CMK (cell line): ENCODE results near the gene KLF7.

Experiments
- DNase-seq: peaks from one replicate; pipeline ENCODE4 v3.0.0-alpha.2; 2010; ENCODE audit warnings: low read depth

KLF7 gene

GRCh38 chr2:207091928-207092327 is 73.8 kb downstream of the KLF7 start:
- no peak for DNase-seq

GRCh38 chr2:207091176-207091575 is 74.6 kb downstream of the KLF7 start:
- peak; percentile 9 for DNase-seq

GRCh38 chr2:207090389-207090788 is 75.4 kb downstream of the KLF7 start:
- DNase-seq = no peak

- no peak for DNase-seq
Measured at GRCh38 chr2:207088839-207089238, 76.9 kb downstream of the KLF7 start.

- DNase-seq = no peak
Measured at GRCh38 chr2:207088276-207088675, 77.5 kb downstream of the KLF7 start.

- no peak for DNase-seq
Measured at GRCh38 chr2:207087046-207087902, 78.5 kb downstream of the KLF7 start.

GRCh38 chr2:207086136-207086535 is 79.6 kb downstream of the KLF7 start:
- DNase-seq = no peak

GRCh38 chr2:207085110-207085509 is 80.6 kb downstream of the KLF7 start:
- no peak for DNase-seq

GRCh38 chr2:207083361-207084110 is 82.2 kb downstream of the KLF7 start:
- DNase-seq = no peak

- no peak for DNase-seq
Measured at GRCh38 chr2:207082619-207083018, 83.1 kb downstream of the KLF7 start.

GRCh38 chr2:207078186-207078798 is 87.5 kb downstream of the KLF7 start:
- DNase-seq = no peak

- DNase-seq = no peak
Measured at GRCh38 chr2:207077266-207077665, 88.5 kb downstream of the KLF7 start.

GRCh38 chr2:207075456-207075855 is 90.3 kb downstream of the KLF7 start:
- DNase-seq = no peak

GRCh38 chr2:207073801-207074678 is 91.7 kb downstream of the KLF7 start:
- DNase-seq = no peak

GRCh38 chr2:207073412-207073800 is 92.3 kb downstream of the KLF7 start:
- no peak for DNase-seq

- no peak for DNase-seq
Measured at GRCh38 chr2:207072571-207072970, 93.2 kb downstream of the KLF7 start.

- DNase-seq = no peak
Measured at GRCh38 chr2:207071820-207072219, 93.9 kb downstream of the KLF7 start.

- DNase-seq = no peak
Measured at GRCh38 chr2:207067473-207067872, 98.3 kb downstream of the KLF7 start.

GRCh38 chr2:207066791-207067460 is 98.8 kb downstream of the KLF7 start:
- DNase-seq = no peak

- DNase-seq = no peak
Measured at GRCh38 chr2:207066166-207066565, 99.6 kb downstream of the KLF7 start.

- no peak for DNase-seq
Measured at GRCh38 chr2:207064128-207064690, 101.5 kb downstream of the KLF7 start.
